Large intestine (tissue), 3 donors: ENCODE measurements around the gene CRABP2. TPM values are rescaled to one million over a fixed set of nuclear protein-coding genes. Genes with fewer than 3 reads are reported as not detected.

Experiments
- DNase-seq, 2 donors: peaks; one replicate each; pipeline versions ENCODE4 v3.0.0 to v3.0.0-alpha.2; 2013
- H3K27ac ChIP-seq: one replicate; pipeline ENCODE4 v1.5.1; 2013; ENCODE audit warnings: low read length
- H3K27me3 ChIP-seq: 2 replicates; pipeline ENCODE4 v1.6.1; 2013; ENCODE audit warnings: low read length; ENCODE audit not compliant: control insufficient read depth, insufficient read depth
- H3K36me3 ChIP-seq: 2 replicates; pipeline ENCODE4 v1.6.1; 2013; ENCODE audit warnings: low read length; ENCODE audit not compliant: control insufficient read depth, insufficient read depth
- H3K4me1 ChIP-seq: one replicate; pipeline ENCODE4 v1.6.1; 2013; ENCODE audit warnings: low read length; ENCODE audit not compliant: control insufficient read depth, insufficient read depth
- H3K4me3 ChIP-seq: one replicate; pipeline ENCODE4 v1.5.1; 2013; ENCODE audit warnings: low read length
- H3K9me3 ChIP-seq: one replicate; pipeline ENCODE4 v1.6.1; 2013; ENCODE audit warnings: mild to moderate bottlenecking, low read depth, low read length, moderate library complexity; ENCODE audit not compliant: control insufficient read depth
- WGBS: methylation state at CpG from one replicate; pipeline ENCODE4 v1.1.5; 2013; ENCODE audit warnings: low lambda C conversion rate; ENCODE audit not compliant: insufficient coverage; 5-methylcytosine and 5-hydroxymethylcytosine counted together
- polyA plus RNA-seq: library from polyadenylated mRNA; unstranded; fragments of 120-200 nt; gene quantifications from one replicate; pipeline ENCODE4 v1.2.1, GENCODE V29; 2013

CRABP2 gene
- polyA plus RNA-seq, 1 donor = 16.7 TPM

DNA sequence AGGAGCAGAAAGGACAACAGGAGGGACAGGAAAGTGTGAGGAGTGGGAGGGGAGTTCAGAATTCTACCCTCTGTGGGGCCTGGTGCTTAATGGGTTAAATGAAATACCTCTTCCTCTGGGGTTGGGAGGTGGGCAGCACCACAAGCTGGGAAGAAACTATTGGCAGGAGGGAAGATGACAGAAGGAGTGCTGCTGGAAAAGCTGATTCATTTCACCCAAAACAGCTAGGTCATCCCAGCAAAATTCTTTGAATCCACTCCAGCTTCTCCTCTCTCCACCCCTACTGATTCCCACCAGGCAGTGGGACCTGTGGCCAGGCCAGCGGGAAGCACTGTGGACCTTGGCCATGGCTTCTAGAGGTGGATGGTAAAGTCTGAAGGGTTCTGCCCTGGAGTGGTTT lies 50.7 kb downstream of the CRABP2 start:
- H3K4me3 ChIP-seq = no peak overlapping the region
- H3K4me1 ChIP-seq = peaks cover 21% of the 10 kb centered on the region
- H3K27ac ChIP-seq = no peak overlapping the region
- DNase-seq = no peak
- peaks cover 22% of the 10 kb centered on the region for H3K27me3 ChIP-seq
- WGBS = no CpG with 5 or more reads among the region's 1 CpG
- no peaks in the 10 kb centered on the region for H3K36me3 ChIP-seq
- H3K9me3 ChIP-seq = peaks cover 2% of the 10 kb centered on the region

DNA sequence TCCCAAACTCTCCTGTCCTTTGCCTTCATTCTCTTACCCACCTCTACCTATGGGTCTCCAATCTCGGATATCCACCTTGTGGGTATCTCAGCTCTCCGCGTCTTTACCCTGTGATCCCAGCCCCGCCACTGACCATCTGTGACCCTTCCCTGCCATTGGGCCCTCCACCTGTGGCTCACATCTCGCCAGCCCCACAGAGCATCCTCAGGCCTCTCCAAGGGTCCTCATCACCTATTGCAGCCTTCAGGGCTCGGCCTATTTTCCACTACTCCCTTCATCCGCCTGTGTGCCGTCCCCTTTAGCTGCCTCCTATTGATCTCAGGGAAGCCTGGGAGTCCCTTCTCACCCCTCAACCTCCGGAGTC lies 52.4 kb downstream of the CRABP2 start:
- Histone ChIP-seq H3K4me1 (peaks cover 15% of the 10 kb centered on the region), H3K36me3 (no peaks in the 10 kb centered on the region), H3K27me3 (peaks cover 29% of the 10 kb centered on the region), H3K4me3 (no peak overlapping the region), H3K27ac (no peak overlapping the region), H3K9me3 (peaks cover 2% of the 10 kb centered on the region)
- no peak for DNase-seq
- WGBS = 90% methylated on average over 4 of the region's 9 CpGs

DNA sequence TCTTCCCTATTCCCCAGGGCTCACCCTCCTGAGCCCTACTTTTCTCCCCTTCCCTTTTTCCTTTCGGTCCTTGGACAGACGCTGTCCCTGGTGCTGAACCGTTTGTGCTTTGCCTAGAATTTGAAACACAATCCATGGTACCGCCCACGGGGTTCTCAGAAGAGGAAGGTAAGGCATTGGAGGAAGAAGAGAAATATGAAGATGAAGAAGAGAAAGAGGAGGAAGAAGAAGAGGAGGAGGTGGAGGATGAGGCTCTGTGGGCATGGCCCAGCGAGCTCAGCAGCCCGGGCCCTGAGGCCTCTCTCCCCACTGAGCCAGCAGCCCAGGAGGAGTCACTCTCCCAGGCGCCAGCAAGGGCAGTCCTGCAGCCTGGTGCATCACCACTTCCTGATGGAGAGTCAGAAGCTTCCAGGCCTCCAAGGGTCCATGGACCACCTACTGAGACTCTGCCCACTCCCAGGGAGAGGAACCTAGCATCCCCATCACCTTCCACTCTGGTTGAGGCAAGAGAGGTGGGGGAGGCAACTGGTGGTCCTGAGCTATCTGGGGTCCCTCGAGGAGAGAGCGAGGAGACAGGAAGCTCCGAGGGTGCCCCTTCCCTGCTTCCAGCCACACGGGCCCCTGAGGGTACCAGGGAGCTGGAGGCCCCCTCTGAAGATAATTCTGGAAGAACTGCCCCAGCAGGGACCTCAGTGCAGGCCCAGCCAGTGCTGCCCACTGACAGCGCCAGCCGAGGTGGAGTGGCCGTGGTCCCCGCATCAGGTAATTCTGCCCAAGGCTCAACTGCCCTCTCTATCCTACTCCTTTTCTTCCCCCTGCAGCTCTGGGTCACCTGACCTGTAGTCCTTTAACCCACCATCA lies 53.0 kb downstream of the CRABP2 start:
- peak in 1 of 2 donors; percentile 29 for DNase-seq
- Histone ChIP-seq H3K27me3 (peaks cover 35% of the 10 kb centered on the region), H3K9me3 (peaks cover 2% of the 10 kb centered on the region), H3K27ac (no peak overlapping the region), H3K4me3 (no peak overlapping the region), H3K36me3 (no peaks in the 10 kb centered on the region), H3K4me1 (peaks cover 10% of the 10 kb centered on the region)
- 17% methylated on average over 1 of the region's 16 CpGs for WGBS

Other genes with a start within 250 kb of the CRABP2 start
- 25.0 TPM for gene MEF2D, start 204.8 kb downstream of the CRABP2 start, polyA plus RNA-seq
- 13.9 TPM for gene IQGAP3, start 133.0 kb downstream of the CRABP2 start, polyA plus RNA-seq
- 0.15 TPM for gene TTC24, start 125.9 kb downstream of the CRABP2 start, polyA plus RNA-seq
- gene NAXE, start 113.8 kb downstream of the CRABP2 start, polyA plus RNA-seq = 66.9 TPM
- 25.9 TPM for gene GPATCH4, start 104.1 kb downstream of the CRABP2 start, polyA plus RNA-seq
- 0.16 TPM for gene HAPLN2, start 86.2 kb downstream of the CRABP2 start, polyA plus RNA-seq
- gene BCAN, start 63.5 kb downstream of the CRABP2 start, polyA plus RNA-seq = 12.1 TPM
- 26.5 TPM for gene NES, start 28.2 kb downstream of the CRABP2 start, polyA plus RNA-seq
- 59.3 TPM for gene METTL25B, start 22.9 kb upstream of the CRABP2 start, polyA plus RNA-seq
- 36.6 TPM for gene ISG20L2, start 23.2 kb upstream of the CRABP2 start, polyA plus RNA-seq
- 58.1 TPM for gene MRPL24, start 35.5 kb upstream of the CRABP2 start, polyA plus RNA-seq
- 244 TPM for gene HDGF, start 46.1 kb upstream of the CRABP2 start, polyA plus RNA-seq
- 61.3 TPM for gene PRCC, start 62.0 kb upstream of the CRABP2 start, polyA plus RNA-seq
- 5.3 TPM for gene SH2D2A, start 111.3 kb upstream of the CRABP2 start, polyA plus RNA-seq
- 0.09 TPM for gene INSRR, start 153.5 kb upstream of the CRABP2 start, polyA plus RNA-seq
- 0.15 TPM for gene NTRK1, start 155.3 kb upstream of the CRABP2 start, polyA plus RNA-seq
- gene PEAR1, start 188.1 kb upstream of the CRABP2 start, polyA plus RNA-seq = 5.9 TPM
- 0.28 TPM for gene LRRC71, start 215.0 kb upstream of the CRABP2 start, polyA plus RNA-seq